ENCODE data around the gene GRIK4.

DNA sequence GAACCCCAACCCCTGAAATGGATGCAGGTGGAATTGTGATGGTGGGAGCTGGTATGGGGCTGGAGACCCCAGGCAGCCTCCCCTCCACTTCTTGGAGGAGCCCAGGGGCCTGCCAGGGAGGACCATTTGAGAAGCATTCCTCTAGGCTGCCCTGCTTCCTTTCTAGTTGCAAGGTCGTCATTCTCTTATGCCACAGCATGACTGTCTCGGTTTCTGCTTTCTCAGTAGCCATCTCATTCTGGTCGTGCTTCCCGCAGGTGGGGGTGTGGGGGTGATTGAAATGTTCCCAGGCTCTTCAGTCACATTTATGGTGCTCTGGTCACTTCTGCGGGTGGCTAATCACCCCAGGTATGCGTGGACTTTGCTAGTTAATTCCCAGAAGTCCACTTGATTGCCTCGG is 288.7 kb downstream of the GRIK4 start:
- TF ChIP-seq CTCF (IDR thresholded peaks at IDR 0.05) (no peak), POLR2A (IDR thresholded peaks at IDR 0.05) (no peak), POLR2AphosphoS5 (IDR thresholded peaks at IDR 0.05) (no peak), EP300 (IDR thresholded peaks at IDR 0.05) (no peak)
